HUES64 (cell line): ENCODE results near the gene WDR87.
A peak's percentile ranks its signal among the peaks of the same experiment; 100 is the strongest.
"Not testable (repeated sequence)": the region's sequence is repeated elsewhere in the genome, so short reads cannot be mapped to it uniquely, and the experiment has no call there.

Experiments used
- H3K27ac ChIP-seq: 2 replicates; pipeline ENCODE4 v1.7.0; 2013; ENCODE audit warnings: low read depth, low read length, inconsistent platforms
- H3K27me3 ChIP-seq: 2 replicates; pipeline ENCODE4 v1.6.1; 2013; ENCODE audit warnings: mild to moderate bottlenecking, low read length; ENCODE audit not compliant: insufficient read depth
- H3K36me3 ChIP-seq: 2 replicates; pipeline ENCODE4 v1.6.1; 2013; ENCODE audit warnings: mild to moderate bottlenecking, low read length; ENCODE audit not compliant: insufficient read depth
- H3K4me1 ChIP-seq: 2 replicates; pipeline ENCODE4 v1.6.1; 2013; ENCODE audit warnings: mild to moderate bottlenecking, low read length, moderate library complexity; ENCODE audit not compliant: insufficient read depth
- H3K4me3 ChIP-seq: 2 replicates; pipeline ENCODE4 v1.5.1; 2013; ENCODE audit warnings: mild to moderate bottlenecking, low read length, moderate library complexity
- H3K9ac ChIP-seq: 2 replicates; pipeline ENCODE4 v1.6.1; 2013; ENCODE audit warnings: mild to moderate bottlenecking, low read depth, low read length
- H3K9me3 ChIP-seq: 2 replicates; pipeline ENCODE4 v1.6.1; 2013; ENCODE audit warnings: low read depth, low read length; ENCODE audit not compliant: insufficient read depth
- WGBS: fragments of 150-250, 120-280 bp; methylation state at CpG from one replicate; pipeline ENCODE4 v1.1.7; 2013; ENCODE audit warnings: missing lambda C conversion rate; 5-methylcytosine and 5-hydroxymethylcytosine counted together

WDR87 gene

GRCh38 chr19:37930416-37930815, 24.0 kb upstream of the WDR87 start:
- Histone ChIP-seq H3K4me1 (peaks cover 34% of the 10 kb centered on the region), H3K9me3 (peaks cover 9% of the 10 kb centered on the region), H3K27me3 (no peaks in the 10 kb centered on the region), H3K27ac (no peak overlapping the region), H3K9ac (no peak overlapping the region), H3K4me3 (no peak overlapping the region), H3K36me3 (peaks cover 2% of the 10 kb centered on the region; the same call in 1 of the 2 replicates)
- WGBS = 82% methylated on average over 2 of the region's 5 CpGs

- no peak overlapping the region for H3K9ac ChIP-seq
- WGBS = 36% methylated on average over 4 of the region's 4 CpGs
- no peaks in the 10 kb centered on the region for H3K36me3 ChIP-seq
- H3K9me3 ChIP-seq = no peaks in the 10 kb centered on the region
- H3K4me1 ChIP-seq = peaks cover 34% of the 10 kb centered on the region
- H3K27ac ChIP-seq = no peak overlapping the region
- 0 out of 2 replicates have a peak overlapping the region, but pooled peaks have one; percentile 3 for H3K4me3 ChIP-seq
- H3K27me3 ChIP-seq = no peaks in the 10 kb centered on the region
Observed at GRCh38 chr19:37929355-37929923, 23.0 kb upstream of the WDR87 start.

- no peak overlapping the region for H3K4me3 ChIP-seq
- H3K36me3 ChIP-seq = no peaks in the 10 kb centered on the region
- H3K4me1 ChIP-seq = peaks cover 34% of the 10 kb centered on the region
- H3K9me3 ChIP-seq = no peaks in the 10 kb centered on the region
- peak overlapping the region; percentile 16 for H3K27ac ChIP-seq
- no peaks in the 10 kb centered on the region for H3K27me3 ChIP-seq
- H3K9ac ChIP-seq = no peak overlapping the region
- 63% methylated on average over 5 of the region's 5 CpGs for WGBS
Observed at GRCh38 chr19:37928527-37929286, 22.3 kb upstream of the WDR87 start.

GRCh38 chr19:37926711-37927110, 20.3 kb upstream of the WDR87 start:
- Histone ChIP-seq H3K4me3 (no peak overlapping the region), H3K36me3 (no peaks in the 10 kb centered on the region), H3K9me3 (no peaks in the 10 kb centered on the region), H3K27ac (no peak overlapping the region), H3K27me3 (no peaks in the 10 kb centered on the region), H3K9ac (no peak overlapping the region), H3K4me1 (peaks cover 20% of the 10 kb centered on the region)
- 93% methylated on average over 5 of the region's 5 CpGs for WGBS

GRCh38 chr19:37926255-37926654, 19.9 kb upstream of the WDR87 start:
- H3K4me3 ChIP-seq = no peak overlapping the region
- no peaks in the 10 kb centered on the region for H3K9me3 ChIP-seq
- no peak overlapping the region for H3K27ac ChIP-seq
- H3K4me1 ChIP-seq = peaks cover 18% of the 10 kb centered on the region
- WGBS = 93% methylated on average over 10 of the region's 10 CpGs
- H3K27me3 ChIP-seq = no peaks in the 10 kb centered on the region
- H3K9ac ChIP-seq = no peak overlapping the region
- H3K36me3 ChIP-seq = no peaks in the 10 kb centered on the region

- Histone ChIP-seq H3K4me3 (no peak overlapping the region), H3K9me3 (no peaks in the 10 kb centered on the region), H3K9ac (no peak overlapping the region), H3K27ac (no peak overlapping the region), H3K36me3 (no peaks in the 10 kb centered on the region), H3K4me1 (peaks cover 18% of the 10 kb centered on the region), H3K27me3 (no peaks in the 10 kb centered on the region)
- 96% methylated on average over 3 of the region's 3 CpGs for WGBS
Observed at GRCh38 chr19:37925212-37925611, 18.8 kb upstream of the WDR87 start.

GRCh38 chr19:37924573-37924972, 18.2 kb upstream of the WDR87 start:
- H3K9me3 ChIP-seq, H3K36me3 ChIP-seq, H3K9ac ChIP-seq, H3K4me3 ChIP-seq, H3K27me3 ChIP-seq, H3K27ac ChIP-seq: not testable (repeated sequence)
- WGBS = 95% methylated on average over 8 of the region's 8 CpGs
- H3K4me1 ChIP-seq = peaks cover 16% of the 10 kb centered on the region

- Histone ChIP-seq H3K4me1 (no peaks in the 10 kb centered on the region), H3K27ac (no peak overlapping the region), H3K9ac (no peak overlapping the region), H3K36me3 (peaks cover 7% of the 10 kb centered on the region), H3K9me3 (no peaks in the 10 kb centered on the region), H3K27me3 (no peaks in the 10 kb centered on the region), H3K4me3 (no peak overlapping the region)
- 92% methylated on average over 23 of the region's 23 CpGs for WGBS
Observed at GRCh38 chr19:37920591-37921450, 14.4 kb upstream of the WDR87 start.

GRCh38 chr19:37914908-37915307, 8.5 kb upstream of the WDR87 start:
- no peak overlapping the region for H3K4me3 ChIP-seq
- H3K9me3 ChIP-seq = no peaks in the 10 kb centered on the region
- H3K27me3 ChIP-seq = no peaks in the 10 kb centered on the region
- H3K27ac ChIP-seq = no peak overlapping the region
- peaks cover 5% of the 10 kb centered on the region for H3K4me1 ChIP-seq
- 79% methylated on average over 2 of the region's 2 CpGs for WGBS
- H3K36me3 ChIP-seq = peaks cover 7% of the 10 kb centered on the region
- H3K9ac ChIP-seq = no peak overlapping the region

- H3K27ac ChIP-seq = no peak overlapping the region
Observed at GRCh38 chr19:37909661-37910199, 3.3 kb upstream of the WDR87 start.

More at GRCh38 chr19:37909661-37910199, 3.3 kb upstream of the WDR87 start:
- Histone ChIP-seq H3K27me3 (no peaks in the 10 kb centered on the region), H3K9me3 (no peaks in the 10 kb centered on the region), H3K4me3 (no peak overlapping the region), H3K4me1 (peaks cover 20% of the 10 kb centered on the region), H3K36me3 (no peaks in the 10 kb centered on the region), H3K9ac (no peak overlapping the region)
- 67% methylated on average over 5 of the region's 6 CpGs for WGBS
